Right lobe of liver (tissue), 6 donors: ENCODE measurements around the gene IFIT1. TPM values are rescaled to one million over a fixed set of nuclear protein-coding genes. Genes with fewer than 3 reads are reported as not detected.

ENCODE experiments used
- ATAC-seq, 4 donors: fragments of 200-7000 bp; cut with Tn5 transposase; one replicate each; pipeline ENCODE4 v1.9.1; 2020; ENCODE audit warnings: mild to moderate bottlenecking in 4 of 4, moderate library complexity in 4 of 4
- DNase-seq, 3 donors: peaks; one replicate each; pipeline ENCODE4 v3.0.0-alpha.2; 2020
- H3K27ac ChIP-seq, 3 donors: fragments of 200-600 bp; one replicate each; pipeline ENCODE4 v1.8.0; 2022
- H3K27me3 ChIP-seq, 2 donors: fragments of 200-600 bp; one replicate each; pipeline ENCODE4 v1.8.0; 2022
- H3K36me3 ChIP-seq, 4 donors: fragments of 200-600 bp; sonication (generic) in 1 of 4; one replicate each; pipeline versions ENCODE4 v1.5.1 to v1.8.0; 2017 to 2022; ENCODE audit warnings: control low read depth in 1 of 4
- H3K4me1 ChIP-seq, 4 donors: fragments of 200-600 bp; sonication (generic) in 1 of 4; one replicate each; pipeline versions ENCODE4 v1.5.1 to v1.8.0; 2017 to 2022; ENCODE audit warnings: control low read depth in 1 of 4
- H3K4me3 ChIP-seq, 3 donors: fragments of 200-600 bp; one replicate each; pipeline ENCODE4 v1.8.0; 2022
- H3K9me3 ChIP-seq, 4 donors: fragments of 200-600 bp; sonication (generic) in 1 of 4; one replicate each; pipeline versions ENCODE4 v1.5.1 to v1.8.0; 2017 to 2022; ENCODE audit warnings: control low read depth in 1 of 4
- POLR2A ChIP-seq: fragments of 450-650 bp; IDR thresholded peaks from one replicate; pipeline ENCODE4 v1.6.1; 2017; ENCODE audit warnings: antibody characterized with exemption, mild to moderate bottlenecking
- WGBS: methylation state at CpG from one replicate; pipeline ENCODE4 v1.1.6; 2018; ENCODE audit warnings: low coverage, low lambda C conversion rate; ENCODE audit not compliant: insufficient coverage; ENCODE audit errors: missing lambda C conversion rate; 5-methylcytosine and 5-hydroxymethylcytosine counted together
- intact Hi-C, 2 donors: fragments of 100-400 bp; cut with DNase I; formaldehyde crosslinking; loops; one replicate each; pipeline versions ENCODE4 v1.11.2 to v1.14.1; 2022
- total RNA-seq, 6 experiments: library from RNA; depleted of rRNA in 2 of 6; stranded (reverse); fragments of >200 nt in 2 of 6; fragmentation: NEBNext Ultra II Directional in 3 of 6; extraction: Animal tissue kit (Norgen Biotek cat#: 25700) in 3 of 6; gene quantifications; one replicate each; pipeline versions ENCODE4 v1.1.0 to v1.2.4, GENCODE V29; 2016 to 2023
- TF ChIP-seq, protein P1 (sequence below), 4 donors: fragments of 200-600 bp in 3 of 4; fragments of 450-650 bp in 1 of 4; IDR thresholded peaks; one replicate each; pipeline versions ENCODE4 v1.5.1 to v1.8.0; 2016 to 2022; ENCODE audit warnings: antibody characterized with exemption in 4 of 4, mild to moderate bottlenecking in 2 of 4
- donor health status: DM: no; HTN: yes; CAD: no.
- donor health status: DM: no; HTN: no; CAD: no.
- donor health status: DM: no; HTN: no; CAD: no.
- donor health status: DM: no; HTN: yes; CAD: no.
- donor health status: DM: no; HTN: yes; CAD: no.

IFIT1 gene
- total RNA-seq, 6 experiments from 2014 or later = 3.6 to 12.9 (median 10.0) TPM

- ATAC-seq (no peak), DNase-seq (no peak)
- Histone ChIP-seq H3K36me3 (no peaks in the 10 kb centered on the region), H3K27me3 (no peaks in the 10 kb centered on the region), H3K4me3 (no peak overlapping the region), H3K9me3 (no peaks in the 10 kb centered on the region), H3K4me1 (peaks cover 0 to 22% (median 12%) of the 10 kb centered on the region in 4 donors), H3K27ac (no peak overlapping the region)
- intact Hi-C loops = no loop called here
- TF ChIP-seq POLR2A = no peak
- TF ChIP-seq, protein P1, sequence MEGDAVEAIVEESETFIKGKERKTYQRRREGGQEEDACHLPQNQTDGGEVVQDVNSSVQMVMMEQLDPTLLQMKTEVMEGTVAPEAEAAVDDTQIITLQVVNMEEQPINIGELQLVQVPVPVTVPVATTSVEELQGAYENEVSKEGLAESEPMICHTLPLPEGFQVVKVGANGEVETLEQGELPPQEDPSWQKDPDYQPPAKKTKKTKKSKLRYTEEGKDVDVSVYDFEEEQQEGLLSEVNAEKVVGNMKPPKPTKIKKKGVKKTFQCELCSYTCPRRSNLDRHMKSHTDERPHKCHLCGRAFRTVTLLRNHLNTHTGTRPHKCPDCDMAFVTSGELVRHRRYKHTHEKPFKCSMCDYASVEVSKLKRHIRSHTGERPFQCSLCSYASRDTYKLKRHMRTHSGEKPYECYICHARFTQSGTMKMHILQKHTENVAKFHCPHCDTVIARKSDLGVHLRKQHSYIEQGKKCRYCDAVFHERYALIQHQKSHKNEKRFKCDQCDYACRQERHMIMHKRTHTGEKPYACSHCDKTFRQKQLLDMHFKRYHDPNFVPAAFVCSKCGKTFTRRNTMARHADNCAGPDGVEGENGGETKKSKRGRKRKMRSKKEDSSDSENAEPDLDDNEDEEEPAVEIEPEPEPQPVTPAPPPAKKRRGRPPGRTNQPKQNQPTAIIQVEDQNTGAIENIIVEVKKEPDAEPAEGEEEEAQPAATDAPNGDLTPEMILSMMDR (IDR thresholded peaks at IDR 0.05) = no peak
- WGBS = 86% methylated on average over 1 of the region's 2 CpGs
Observed at GRCh38 chr10:89355394-89355931, 37.0 kb upstream of the IFIT1 start.

DNA sequence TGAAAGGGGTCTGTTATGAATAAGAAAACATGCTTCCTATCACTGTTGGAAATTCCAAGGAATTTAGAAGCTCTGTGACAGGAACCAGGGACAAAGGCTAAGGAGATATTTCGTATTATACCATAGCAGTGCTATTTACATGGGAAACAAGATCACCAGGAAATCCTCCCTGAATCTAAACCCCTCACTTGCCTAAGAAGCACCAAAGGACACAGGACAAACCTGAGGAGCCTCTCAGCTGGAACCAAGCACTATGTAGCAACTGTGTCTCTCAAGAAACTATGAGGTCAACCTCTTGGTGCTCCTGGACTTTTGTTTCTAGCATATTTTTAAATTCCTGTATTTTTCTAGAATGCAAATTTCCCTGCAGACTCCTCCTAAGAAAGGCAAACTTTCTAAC is 35.3 kb upstream of the IFIT1 start:
- WGBS = 22% methylated on average over 1 of the region's 1 CpG
- H3K4me1 ChIP-seq = peaks cover 0 to 8% (median 4%) of the 10 kb centered on the region in 4 donors
- intact Hi-C loops = no loop called here
- ATAC-seq = peak in 2 of 4 donors; percentile 11 to 50
- TF ChIP-seq POLR2A = no peak
- TF ChIP-seq, protein P1 (IDR thresholded peaks at IDR 0.05) = no peak
- H3K4me3 ChIP-seq = no peak overlapping the region
- H3K36me3 ChIP-seq = no peaks in the 10 kb centered on the region
- no peak for DNase-seq
- H3K27me3 ChIP-seq = no peaks in the 10 kb centered on the region
- H3K9me3 ChIP-seq = no peaks in the 10 kb centered on the region
- H3K27ac ChIP-seq = no peak overlapping the region

DNA sequence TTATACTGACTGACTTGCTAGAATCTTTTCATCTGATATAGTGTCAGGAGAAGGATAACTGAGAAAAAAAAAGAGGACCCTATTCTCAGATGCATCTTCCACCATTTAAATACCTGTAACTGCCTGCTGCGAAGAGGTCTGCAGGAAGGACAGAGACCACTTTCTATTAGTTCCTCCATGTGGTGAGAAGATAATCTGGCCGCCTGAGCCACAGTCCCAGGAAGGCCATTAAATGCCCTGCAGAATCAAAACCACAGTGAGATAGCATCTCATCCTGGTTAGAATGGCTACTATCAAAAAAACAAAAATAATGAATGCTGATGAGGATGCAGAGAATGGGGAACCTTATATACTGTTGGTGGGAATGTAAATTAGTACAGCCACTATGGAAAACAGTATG is 34.4 kb upstream of the IFIT1 start:
- H3K4me3 ChIP-seq = no peak overlapping the region
- H3K9me3 ChIP-seq = no peaks in the 10 kb centered on the region
- WGBS = 58% methylated on average over 2 of the region's 2 CpGs
- TF ChIP-seq, protein P1 (IDR thresholded peaks at IDR 0.05) = no peak
- no peak for TF ChIP-seq POLR2A
- H3K36me3 ChIP-seq = no peaks in the 10 kb centered on the region
- DNase-seq (no peak), ATAC-seq (no peak)
- no peaks in the 10 kb centered on the region for H3K4me1 ChIP-seq
- H3K27ac ChIP-seq = no peak overlapping the region
- no peaks in the 10 kb centered on the region for H3K27me3 ChIP-seq
- intact Hi-C loops = no loop called here

DNA sequence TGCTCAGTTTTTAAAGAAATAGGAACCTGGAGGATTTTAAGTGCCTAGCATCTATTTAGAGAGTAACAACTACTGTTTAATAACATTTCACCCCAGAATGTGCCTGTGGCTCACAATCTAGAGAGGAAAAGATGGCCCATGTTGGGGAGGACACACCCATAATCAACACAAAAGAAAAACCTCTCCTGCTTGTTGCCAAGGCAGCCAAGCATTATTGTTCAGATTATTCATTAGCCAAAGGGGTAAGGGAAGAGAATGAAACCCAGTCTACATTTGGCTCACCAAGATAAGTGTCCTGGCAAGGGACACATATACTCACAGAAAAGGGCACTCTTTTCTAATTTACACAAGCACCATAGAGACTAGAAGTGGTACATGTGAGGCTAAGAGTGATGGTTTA is 32.3 kb upstream of the IFIT1 start:
- H3K4me1 ChIP-seq = no peaks in the 10 kb centered on the region
- no peaks in the 10 kb centered on the region for H3K36me3 ChIP-seq
- intact Hi-C loops = no loop called here
- DNase-seq (no peak), ATAC-seq (no peak)
- H3K27ac ChIP-seq = no peak overlapping the region
- TF ChIP-seq POLR2A = no peak
- TF ChIP-seq, protein P1 (IDR thresholded peaks at IDR 0.05) = no peak
- no peak overlapping the region for H3K4me3 ChIP-seq
- no peaks in the 10 kb centered on the region for H3K27me3 ChIP-seq
- no peaks in the 10 kb centered on the region for H3K9me3 ChIP-seq

DNA sequence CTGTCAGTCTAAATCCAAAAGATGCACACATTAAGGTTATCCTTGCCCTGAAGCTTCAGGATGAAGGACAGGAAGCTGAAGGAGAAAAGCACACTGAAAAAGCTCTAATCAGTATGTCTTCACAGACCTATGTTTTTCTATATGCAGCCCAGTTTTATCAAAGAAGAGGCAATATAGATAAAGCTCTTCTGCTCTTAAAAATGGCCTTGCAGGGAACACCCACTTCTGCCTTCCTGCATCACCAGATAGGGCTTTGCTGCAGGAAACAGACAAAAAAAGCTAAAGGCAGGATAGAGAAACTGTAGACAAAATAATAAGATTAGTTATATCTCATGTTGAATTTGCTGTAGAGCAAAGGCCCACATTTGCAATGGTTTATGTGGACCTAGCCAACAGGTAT is 29.5 kb upstream of the IFIT1 start:
- DNase-seq (no peak), ATAC-seq (peak in 2 of 4 donors; percentile 20 to 38)
- intact Hi-C loops = no loop called here
- Histone ChIP-seq H3K9me3 (no peaks in the 10 kb centered on the region), H3K4me3 (no peak overlapping the region), H3K4me1 (peaks cover 0 to 10% (median 5%) of the 10 kb centered on the region in 4 donors), H3K27me3 (no peaks in the 10 kb centered on the region), H3K27ac (no peak overlapping the region), H3K36me3 (no peaks in the 10 kb centered on the region)
- TF ChIP-seq, protein P1 (IDR thresholded peaks at IDR 0.05) = no peak
- TF ChIP-seq POLR2A = no peak
